Natural killer cell (primary cell): ENCODE data around the gene PPP1R9A. TPM values are rescaled to one million over a fixed set of nuclear protein-coding genes. Genes with fewer than 3 reads are reported as not detected.

Source experiments
- ATAC-seq, 3 donors: fragments of 150-1000 bp in 2 of 3; fragments of 200-7000 bp in 1 of 3; cut with Tn5 transposase; 1 replicate in 1 of 3; 2 replicates in 2 of 3; pipeline ENCODE4 v1.10.0; 2021; ENCODE audit warnings: mild to moderate bottlenecking in 2 of 3, moderate library complexity in 2 of 3
- DNase-seq, 2 donors: peaks; one replicate each; pipeline versions ENCODE4 v3.0.0 to v3.0.0-alpha.2; 2013 to 2021; ENCODE audit warnings: mixed read lengths in 1 of 2
- H3K27ac ChIP-seq: one replicate; pipeline ENCODE4 v1.5.1; 2013; ENCODE audit warnings: mild to moderate bottlenecking, low read length
- H3K27me3 ChIP-seq: one replicate; pipeline ENCODE4 v1.6.1; 2013; ENCODE audit warnings: low read length; ENCODE audit not compliant: control insufficient read depth, insufficient read depth
- H3K36me3 ChIP-seq: one replicate; pipeline ENCODE4 v1.6.1; 2013; ENCODE audit warnings: low read length; ENCODE audit not compliant: control insufficient read depth, insufficient read depth
- H3K4me1 ChIP-seq: one replicate; pipeline ENCODE4 v1.6.1; 2013; ENCODE audit warnings: low read length; ENCODE audit not compliant: control insufficient read depth, insufficient read depth
- H3K4me3 ChIP-seq: one replicate; pipeline ENCODE4 v1.5.1; 2013; ENCODE audit warnings: low read length
- H3K9me3 ChIP-seq: one replicate; pipeline ENCODE4 v1.6.1; 2013; ENCODE audit warnings: low read length; ENCODE audit not compliant: control insufficient read depth, insufficient read depth
- H3K27ac Mint-ChIP-seq, 2 donors: one replicate each; pipeline ENCODE4 v1.8.0; 2022; ENCODE audit warnings: mild to moderate bottlenecking in 2 of 2, mixed read lengths in 2 of 2, moderate library complexity in 1 of 2
- H3K27me3 Mint-ChIP-seq, 2 donors: one replicate each; pipeline ENCODE4 v1.8.0; 2022; ENCODE audit warnings: low read depth in 2 of 2, mixed read lengths in 2 of 2
- H3K36me3 Mint-ChIP-seq: one replicate; pipeline ENCODE4 v1.8.0; 2022; ENCODE audit warnings: mixed read lengths
- H3K4me1 Mint-ChIP-seq, 2 donors: one replicate each; pipeline ENCODE4 v1.8.0; 2022; ENCODE audit warnings: mixed read lengths in 2 of 2
- H3K4me3 Mint-ChIP-seq: one replicate; pipeline ENCODE4 v1.8.0; 2022; ENCODE audit warnings: mild to moderate bottlenecking, moderate library complexity, mixed read lengths
- H3K9me3 Mint-ChIP-seq, 2 donors: one replicate each; pipeline ENCODE4 v1.8.0; 2022; ENCODE audit warnings: mixed read lengths in 2 of 2
- CTCF ChIP-seq: fragments of 200-600 bp; IDR thresholded peaks from one replicate; pipeline ENCODE4 v1.8.0; 2022; ENCODE audit warnings: antibody characterized with exemption
- WGBS: methylation state at CpG from one replicate; pipeline ENCODE4 v1.1.7; 2013; ENCODE audit warnings: missing lambda C conversion rate; ENCODE audit not compliant: insufficient coverage; 5-methylcytosine and 5-hydroxymethylcytosine counted together
- intact Hi-C: fragments of 100-400 bp; cut with micrococcal nuclease; formaldehyde crosslinking; loops from one replicate; pipeline ENCODE4 v1.14.2; 2022
- total RNA-seq, 4 donors: library from RNA; stranded (reverse); fragments of 120-200 nt in 1 of 4; gene quantifications; one replicate each; pipeline versions ENCODE4 v1.2.3 to v1.2.4, GENCODE V29; 2013 to 2022

The PPP1R9A gene
- total RNA-seq, 3 donors from 2014 or later (not counting 1 experiment from before 2014, with no cell fraction given) = 1.6 to 6.0 (median 2.0) TPM

GRCh38 chr7:95295397-95295796, 388.0 kb downstream of the PPP1R9A start:
- no peak for DNase-seq
- intact Hi-C loops = no loop called here

GRCh38 chr7:95296456-95296855, 389.1 kb downstream of the PPP1R9A start:
- H3K4me1 ChIP-seq = no peaks in the 10 kb centered on the region
- H3K27me3 Mint-ChIP-seq = peaks cover 0 to 3% of the 10 kb centered on the region in 2 donors
- DNase-seq (no peak), ATAC-seq (no peak)
- H3K9me3 ChIP-seq = no peaks in the 10 kb centered on the region
- no peaks in the 10 kb centered on the region for H3K36me3 ChIP-seq
- no peak for TF ChIP-seq CTCF
- no peaks in the 10 kb centered on the region for H3K4me1 Mint-ChIP-seq
- H3K4me3 ChIP-seq = no peak overlapping the region
- H3K9me3 Mint-ChIP-seq = no peaks in the 10 kb centered on the region
- 98% methylated on average over 4 of the region's 6 CpGs for WGBS
- no peaks in the 10 kb centered on the region for H3K27me3 ChIP-seq
- no peaks in the 10 kb centered on the region for H3K36me3 Mint-ChIP-seq
- intact Hi-C loops = no loop called here
- no peak overlapping the region for H3K27ac Mint-ChIP-seq
- no peak overlapping the region for H3K4me3 Mint-ChIP-seq
- H3K27ac ChIP-seq = no peak overlapping the region

More at GRCh38 chr7:95295397-95295796, 388.0 kb downstream of the PPP1R9A start:
- Histone ChIP-seq H3K36me3 (no peaks in the 10 kb centered on the region), H3K27ac (no peak overlapping the region), H3K9me3 (no peaks in the 10 kb centered on the region), H3K27me3 (no peaks in the 10 kb centered on the region), H3K4me3 (no peak overlapping the region), H3K4me1 (no peaks in the 10 kb centered on the region)
- H3K9me3 Mint-ChIP-seq = no peaks in the 10 kb centered on the region
- TF ChIP-seq CTCF = no peak
- no peak overlapping the region for H3K27ac Mint-ChIP-seq
- no peak overlapping the region for H3K4me3 Mint-ChIP-seq
- peaks cover 5 to 6% of the 10 kb centered on the region in 2 donors for H3K4me1 Mint-ChIP-seq
- H3K36me3 Mint-ChIP-seq = no peaks in the 10 kb centered on the region
- ATAC-seq = no peak
- H3K27me3 Mint-ChIP-seq = peaks cover 0 to 3% of the 10 kb centered on the region in 2 donors

GRCh38 chr7:95297041-95297440, 389.6 kb downstream of the PPP1R9A start:
- WGBS = 67% methylated on average over 1 of the region's 1 CpG
- no peaks in the 10 kb centered on the region for H3K9me3 Mint-ChIP-seq
- H3K4me3 Mint-ChIP-seq = no peak overlapping the region
- no peak overlapping the region for H3K4me3 ChIP-seq
- ATAC-seq (no peak), DNase-seq (no peak)
- H3K27me3 Mint-ChIP-seq = peaks cover 0 to 3% of the 10 kb centered on the region in 2 donors
- H3K27ac Mint-ChIP-seq = no peak overlapping the region
- H3K4me1 Mint-ChIP-seq = no peaks in the 10 kb centered on the region
- intact Hi-C loops = no loop called here
- H3K4me1 ChIP-seq = no peaks in the 10 kb centered on the region
- H3K9me3 ChIP-seq = no peaks in the 10 kb centered on the region
- no peaks in the 10 kb centered on the region for H3K27me3 ChIP-seq
- no peaks in the 10 kb centered on the region for H3K36me3 ChIP-seq
- no peak overlapping the region for H3K27ac ChIP-seq
- H3K36me3 Mint-ChIP-seq = no peaks in the 10 kb centered on the region
- TF ChIP-seq CTCF = no peak

GRCh38 chr7:95298091-95298490, 390.7 kb downstream of the PPP1R9A start:
- peaks cover 0 to 3% of the 10 kb centered on the region in 2 donors for H3K27me3 Mint-ChIP-seq
- no peak overlapping the region for H3K27ac ChIP-seq
- H3K4me1 ChIP-seq = no peaks in the 10 kb centered on the region
- intact Hi-C loops = no loop called here
- WGBS = 89% methylated on average over 3 of the region's 3 CpGs
- H3K4me3 ChIP-seq = no peak overlapping the region
- no peak overlapping the region for H3K27ac Mint-ChIP-seq
- no peaks in the 10 kb centered on the region for H3K9me3 ChIP-seq
- no peaks in the 10 kb centered on the region for H3K36me3 Mint-ChIP-seq
- no peak for DNase-seq
- no peaks in the 10 kb centered on the region for H3K27me3 ChIP-seq
- no peak for ATAC-seq
- H3K36me3 ChIP-seq = no peaks in the 10 kb centered on the region
- no peak overlapping the region for H3K4me3 Mint-ChIP-seq
- H3K4me1 Mint-ChIP-seq = no peaks in the 10 kb centered on the region
- TF ChIP-seq CTCF = no peak
- no peaks in the 10 kb centered on the region for H3K9me3 Mint-ChIP-seq
